Natural killer cell (primary cell): ENCODE results near the gene MAST2. TPM values are rescaled to one million over a fixed set of nuclear protein-coding genes. Genes with fewer than 3 reads are reported as not detected.
"Not testable (repeated sequence)": the region's sequence is repeated elsewhere in the genome, so short reads cannot be mapped to it uniquely, and the experiment has no call there.

Source experiments
- ATAC-seq, 3 donors: fragments of 150-1000 bp in 2 of 3; fragments of 200-7000 bp in 1 of 3; cut with Tn5 transposase; 1 replicate in 1 of 3; 2 replicates in 2 of 3; pipeline ENCODE4 v1.10.0; 2021; ENCODE audit warnings: mild to moderate bottlenecking in 2 of 3, moderate library complexity in 2 of 3
- DNase-seq, 2 donors: peaks; one replicate each; pipeline versions ENCODE4 v3.0.0 to v3.0.0-alpha.2; 2013 to 2021; ENCODE audit warnings: mixed read lengths in 1 of 2
- H3K27ac ChIP-seq: one replicate; pipeline ENCODE4 v1.5.1; 2013; ENCODE audit warnings: mild to moderate bottlenecking, low read length
- H3K27me3 ChIP-seq: one replicate; pipeline ENCODE4 v1.6.1; 2013; ENCODE audit warnings: low read length; ENCODE audit not compliant: control insufficient read depth, insufficient read depth
- H3K36me3 ChIP-seq: one replicate; pipeline ENCODE4 v1.6.1; 2013; ENCODE audit warnings: low read length; ENCODE audit not compliant: control insufficient read depth, insufficient read depth
- H3K4me1 ChIP-seq: one replicate; pipeline ENCODE4 v1.6.1; 2013; ENCODE audit warnings: low read length; ENCODE audit not compliant: control insufficient read depth, insufficient read depth
- H3K4me3 ChIP-seq: one replicate; pipeline ENCODE4 v1.5.1; 2013; ENCODE audit warnings: low read length
- H3K9me3 ChIP-seq: one replicate; pipeline ENCODE4 v1.6.1; 2013; ENCODE audit warnings: low read length; ENCODE audit not compliant: control insufficient read depth, insufficient read depth
- H3K27ac Mint-ChIP-seq, 2 donors: one replicate each; pipeline ENCODE4 v1.8.0; 2022; ENCODE audit warnings: mild to moderate bottlenecking in 2 of 2, mixed read lengths in 2 of 2, moderate library complexity in 1 of 2
- H3K27me3 Mint-ChIP-seq, 2 donors: one replicate each; pipeline ENCODE4 v1.8.0; 2022; ENCODE audit warnings: low read depth in 2 of 2, mixed read lengths in 2 of 2
- H3K36me3 Mint-ChIP-seq: one replicate; pipeline ENCODE4 v1.8.0; 2022; ENCODE audit warnings: mixed read lengths
- H3K4me1 Mint-ChIP-seq, 2 donors: one replicate each; pipeline ENCODE4 v1.8.0; 2022; ENCODE audit warnings: mixed read lengths in 2 of 2
- H3K4me3 Mint-ChIP-seq: one replicate; pipeline ENCODE4 v1.8.0; 2022; ENCODE audit warnings: mild to moderate bottlenecking, moderate library complexity, mixed read lengths
- H3K9me3 Mint-ChIP-seq, 2 donors: one replicate each; pipeline ENCODE4 v1.8.0; 2022; ENCODE audit warnings: mixed read lengths in 2 of 2
- WGBS: methylation state at CpG from one replicate; pipeline ENCODE4 v1.1.7; 2013; ENCODE audit warnings: missing lambda C conversion rate; ENCODE audit not compliant: insufficient coverage; 5-methylcytosine and 5-hydroxymethylcytosine counted together
- intact Hi-C: fragments of 100-400 bp; cut with micrococcal nuclease; formaldehyde crosslinking; loops from one replicate; pipeline ENCODE4 v1.14.2; 2022
- total RNA-seq, 4 donors: library from RNA; stranded (reverse); fragments of 120-200 nt in 1 of 4; gene quantifications; one replicate each; pipeline versions ENCODE4 v1.2.3 to v1.2.4, GENCODE V29; 2013 to 2022
- TF ChIP-seq, protein P1 (sequence below): fragments of 200-600 bp; IDR thresholded peaks from one replicate; pipeline ENCODE4 v1.8.0; 2022; ENCODE audit warnings: antibody characterized with exemption

MAST2 gene
- total RNA-seq, 3 donors from 2014 or later (not counting 1 experiment from before 2014, with no cell fraction given): 25.3 to 28.6 (median 27.9) TPM

DNA sequence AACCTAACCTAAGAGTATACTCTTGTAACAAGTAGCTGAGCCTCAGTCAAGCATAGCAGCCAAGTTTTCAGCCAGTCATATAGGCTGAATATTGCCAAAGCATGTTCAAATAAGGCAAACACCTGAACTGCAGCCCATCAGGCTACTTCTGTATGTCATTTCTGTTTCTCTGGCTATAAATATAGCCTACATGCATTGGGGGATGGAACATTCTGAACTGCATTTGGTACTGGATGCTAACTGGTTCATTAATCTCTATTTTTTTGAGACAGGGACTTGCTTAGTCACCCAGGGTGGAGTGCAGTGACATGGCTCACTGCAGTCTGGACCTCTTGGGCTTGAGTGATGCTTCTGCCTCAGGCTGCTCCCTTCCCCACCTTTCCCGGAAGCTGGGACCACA, 37.3 kb downstream of the MAST2 start:
- H3K4me3 ChIP-seq: no peak overlapping the region
- intact Hi-C loops: no loop called here
- no peaks in the 10 kb centered on the region for H3K27me3 ChIP-seq
- TF ChIP-seq, protein P1, sequence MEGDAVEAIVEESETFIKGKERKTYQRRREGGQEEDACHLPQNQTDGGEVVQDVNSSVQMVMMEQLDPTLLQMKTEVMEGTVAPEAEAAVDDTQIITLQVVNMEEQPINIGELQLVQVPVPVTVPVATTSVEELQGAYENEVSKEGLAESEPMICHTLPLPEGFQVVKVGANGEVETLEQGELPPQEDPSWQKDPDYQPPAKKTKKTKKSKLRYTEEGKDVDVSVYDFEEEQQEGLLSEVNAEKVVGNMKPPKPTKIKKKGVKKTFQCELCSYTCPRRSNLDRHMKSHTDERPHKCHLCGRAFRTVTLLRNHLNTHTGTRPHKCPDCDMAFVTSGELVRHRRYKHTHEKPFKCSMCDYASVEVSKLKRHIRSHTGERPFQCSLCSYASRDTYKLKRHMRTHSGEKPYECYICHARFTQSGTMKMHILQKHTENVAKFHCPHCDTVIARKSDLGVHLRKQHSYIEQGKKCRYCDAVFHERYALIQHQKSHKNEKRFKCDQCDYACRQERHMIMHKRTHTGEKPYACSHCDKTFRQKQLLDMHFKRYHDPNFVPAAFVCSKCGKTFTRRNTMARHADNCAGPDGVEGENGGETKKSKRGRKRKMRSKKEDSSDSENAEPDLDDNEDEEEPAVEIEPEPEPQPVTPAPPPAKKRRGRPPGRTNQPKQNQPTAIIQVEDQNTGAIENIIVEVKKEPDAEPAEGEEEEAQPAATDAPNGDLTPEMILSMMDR: no peak
- no peaks in the 10 kb centered on the region for H3K9me3 ChIP-seq
- Mint-ChIP-seq H3K27ac (no peak overlapping the region), H3K36me3 (no peaks in the 10 kb centered on the region), H3K9me3 (no peaks in the 10 kb centered on the region), H3K4me1 (peaks cover 7 to 8% of the 10 kb centered on the region in 2 donors), H3K27me3 (no peaks in the 10 kb centered on the region), H3K4me3 (no peak overlapping the region)
- ATAC-seq: no peak
- DNase-seq: no peak
- H3K27ac ChIP-seq: no peak overlapping the region
- H3K36me3 ChIP-seq: no peaks in the 10 kb centered on the region
- WGBS: 80% methylated on average over 1 of the region's 1 CpG
- no peaks in the 10 kb centered on the region for H3K4me1 ChIP-seq

DNA sequence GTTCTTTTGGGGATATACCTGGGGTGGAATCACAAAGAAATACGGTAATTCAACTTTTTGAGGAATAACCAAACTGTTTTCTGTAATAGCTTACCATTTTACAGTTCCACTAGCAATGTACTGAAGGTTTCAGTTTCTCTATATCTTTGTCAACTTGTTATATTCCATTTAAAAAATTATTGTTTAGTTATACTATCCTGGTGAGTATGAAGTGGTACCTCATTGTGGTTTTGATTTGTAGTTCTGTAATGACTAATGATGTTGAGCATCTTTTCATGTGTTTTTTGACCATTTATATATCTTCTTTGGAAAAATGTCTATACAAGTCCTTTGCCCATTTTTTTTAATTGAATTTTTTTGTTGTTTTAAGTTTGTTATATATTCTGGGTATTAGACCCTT, 39.4 kb downstream of the MAST2 start:
- intact Hi-C loops: no loop called here
- no peaks in the 10 kb centered on the region for H3K27me3 ChIP-seq
- Mint-ChIP-seq H3K4me3 (no peak overlapping the region), H3K27ac (peak overlapping the region in 1 of 2 donors; percentile 48), H3K9me3 (no peaks in the 10 kb centered on the region), H3K27me3 (no peaks in the 10 kb centered on the region), H3K36me3 (no peaks in the 10 kb centered on the region), H3K4me1 (peaks cover 7 to 8% of the 10 kb centered on the region in 2 donors)
- H3K36me3 ChIP-seq: no peaks in the 10 kb centered on the region
- H3K4me1 ChIP-seq: no peaks in the 10 kb centered on the region
- no peak overlapping the region for H3K27ac ChIP-seq
- TF ChIP-seq, protein P1: no peak
- DNase-seq (no peak), ATAC-seq (no peak)
- WGBS: 71% methylated on average over 1 of the region's 1 CpG
- no peaks in the 10 kb centered on the region for H3K9me3 ChIP-seq
- H3K4me3 ChIP-seq: no peak overlapping the region

DNA sequence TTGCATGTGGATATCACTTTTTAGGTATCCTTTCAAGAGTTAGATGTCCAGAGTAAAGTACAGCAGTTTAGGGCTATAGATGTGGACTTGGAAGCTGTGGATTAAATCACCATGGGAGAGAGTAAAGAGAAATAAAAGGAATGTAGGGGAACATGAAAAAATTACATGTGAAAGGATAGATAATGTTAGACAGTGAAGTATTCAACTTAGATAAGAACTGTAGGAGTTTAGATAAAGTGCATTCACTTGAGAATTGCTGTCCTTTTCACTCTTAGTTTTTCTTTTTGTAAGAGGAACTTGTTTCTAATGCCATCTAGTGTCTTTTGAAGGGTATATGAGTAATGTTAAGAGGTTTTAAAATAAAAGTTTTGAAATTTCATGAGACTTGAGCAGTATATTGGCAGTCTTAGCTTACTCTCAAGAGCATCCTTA, 40.1 kb downstream of the MAST2 start:
- Mint-ChIP-seq H3K4me3 (no peak overlapping the region), H3K9me3 (no peaks in the 10 kb centered on the region), H3K27ac (peak overlapping the region in 1 of 2 donors; percentile 48), H3K36me3 (peaks cover 3% of the 10 kb centered on the region), H3K4me1 (peaks cover 7 to 8% of the 10 kb centered on the region in 2 donors), H3K27me3 (no peaks in the 10 kb centered on the region)
- intact Hi-C loops: no loop called here
- no peaks in the 10 kb centered on the region for H3K4me1 ChIP-seq
- no peak for ATAC-seq
- H3K27ac ChIP-seq: no peak overlapping the region
- DNase-seq: no peak
- no peaks in the 10 kb centered on the region for H3K36me3 ChIP-seq
- H3K27me3 ChIP-seq: no peaks in the 10 kb centered on the region
- H3K9me3 ChIP-seq: no peaks in the 10 kb centered on the region
- TF ChIP-seq, protein P1: no peak
- no peak overlapping the region for H3K4me3 ChIP-seq

DNA sequence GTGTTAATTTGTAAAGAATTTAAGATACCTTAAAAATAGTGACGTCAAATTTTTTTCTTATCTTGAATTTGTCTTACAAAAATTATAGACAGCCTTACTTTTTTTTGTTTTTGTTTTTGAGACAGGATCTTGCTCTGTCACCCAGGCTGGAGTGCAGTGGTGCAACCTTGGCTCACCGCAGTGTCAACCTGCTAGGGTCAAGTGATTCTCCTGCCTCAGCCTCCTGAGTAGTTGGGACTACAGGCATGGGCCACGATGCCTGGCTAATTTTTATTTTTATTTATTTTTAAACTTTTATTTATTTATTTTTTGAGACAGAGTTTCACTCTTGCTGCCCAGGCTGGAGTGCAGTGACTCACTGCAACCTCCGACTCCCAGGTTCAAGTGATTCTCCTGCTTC, 40.6 kb downstream of the MAST2 start:
- H3K4me3 Mint-ChIP-seq, H3K9me3 Mint-ChIP-seq, H3K9me3 ChIP-seq, ATAC-seq, H3K27ac Mint-ChIP-seq, H3K4me1 Mint-ChIP-seq, H3K36me3 ChIP-seq, H3K4me3 ChIP-seq, H3K27ac ChIP-seq, intact Hi-C loops, DNase-seq, H3K27me3 Mint-ChIP-seq, H3K36me3 Mint-ChIP-seq, H3K4me1 ChIP-seq, H3K27me3 ChIP-seq: not testable (repeated sequence)
- 100% methylated on average over 2 of the region's 4 CpGs for WGBS
